HG02981 (cell line): ENCODE results near the gene TMEM221.

Experiments
- ATAC-seq: cut with Tn5 transposase; IDR thresholded peaks from one replicate; pipeline ENCODE4 v1.9.1; 2021; ENCODE audit warnings: mild to moderate bottlenecking, moderate library complexity; ENCODE audit not compliant: unreplicated experiment

TMEM221 gene

DNA sequence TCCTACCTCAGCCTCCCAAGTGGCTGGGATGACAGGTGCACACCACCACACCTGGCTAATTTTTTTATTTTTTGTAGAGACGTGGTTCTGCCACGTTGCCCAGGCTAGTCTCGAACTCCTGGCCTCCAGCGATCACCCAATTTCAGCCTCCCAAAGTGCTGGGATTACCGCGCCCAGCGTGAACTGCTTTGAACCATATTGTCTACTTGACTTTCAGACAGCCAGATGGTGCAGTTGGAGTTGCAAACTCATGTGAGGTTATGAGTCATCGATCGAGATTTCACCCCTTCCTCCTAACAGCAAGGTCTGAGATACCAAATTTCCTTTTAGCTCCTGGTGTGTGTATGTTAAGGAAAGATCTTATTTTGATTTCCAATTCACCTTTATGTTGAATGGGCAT lies 24.6 kb upstream of the TMEM221 start:
- no peak for ATAC-seq

DNA sequence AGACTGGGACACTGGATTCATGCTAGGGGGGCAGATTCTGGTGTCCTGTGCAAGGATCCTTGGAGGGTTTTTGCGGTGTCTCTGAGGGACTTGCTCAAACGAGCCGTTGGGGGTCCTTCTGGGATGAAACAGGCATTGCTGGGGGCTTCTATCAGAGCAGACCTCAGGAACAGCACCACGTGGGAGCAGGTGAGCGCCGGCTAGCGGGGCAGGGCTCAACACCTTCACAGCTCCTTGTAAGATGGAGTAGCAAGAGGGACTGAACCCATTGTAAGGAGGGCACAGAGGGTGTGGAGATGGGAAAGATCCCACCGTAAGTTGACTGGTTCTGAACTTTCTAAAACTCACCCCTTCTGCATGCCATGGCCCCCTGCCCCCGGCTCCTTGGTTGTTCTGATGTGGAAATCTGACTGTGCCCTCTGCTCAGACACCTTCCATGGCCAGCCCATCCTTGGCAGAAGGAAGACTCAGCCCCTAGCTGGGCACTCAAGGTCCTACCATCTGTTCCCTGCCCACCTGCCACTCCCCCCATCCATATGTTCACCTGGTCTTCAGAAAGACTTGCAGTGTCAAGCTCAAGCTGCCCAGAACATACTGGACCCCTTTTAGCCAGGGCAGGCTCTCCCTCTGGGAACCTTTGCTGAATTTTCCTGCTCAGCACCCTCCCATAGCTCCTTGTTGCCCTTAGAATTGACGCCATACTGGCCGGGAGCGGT lies 23.1 kb upstream of the TMEM221 start:
- no peak for ATAC-seq

DNA sequence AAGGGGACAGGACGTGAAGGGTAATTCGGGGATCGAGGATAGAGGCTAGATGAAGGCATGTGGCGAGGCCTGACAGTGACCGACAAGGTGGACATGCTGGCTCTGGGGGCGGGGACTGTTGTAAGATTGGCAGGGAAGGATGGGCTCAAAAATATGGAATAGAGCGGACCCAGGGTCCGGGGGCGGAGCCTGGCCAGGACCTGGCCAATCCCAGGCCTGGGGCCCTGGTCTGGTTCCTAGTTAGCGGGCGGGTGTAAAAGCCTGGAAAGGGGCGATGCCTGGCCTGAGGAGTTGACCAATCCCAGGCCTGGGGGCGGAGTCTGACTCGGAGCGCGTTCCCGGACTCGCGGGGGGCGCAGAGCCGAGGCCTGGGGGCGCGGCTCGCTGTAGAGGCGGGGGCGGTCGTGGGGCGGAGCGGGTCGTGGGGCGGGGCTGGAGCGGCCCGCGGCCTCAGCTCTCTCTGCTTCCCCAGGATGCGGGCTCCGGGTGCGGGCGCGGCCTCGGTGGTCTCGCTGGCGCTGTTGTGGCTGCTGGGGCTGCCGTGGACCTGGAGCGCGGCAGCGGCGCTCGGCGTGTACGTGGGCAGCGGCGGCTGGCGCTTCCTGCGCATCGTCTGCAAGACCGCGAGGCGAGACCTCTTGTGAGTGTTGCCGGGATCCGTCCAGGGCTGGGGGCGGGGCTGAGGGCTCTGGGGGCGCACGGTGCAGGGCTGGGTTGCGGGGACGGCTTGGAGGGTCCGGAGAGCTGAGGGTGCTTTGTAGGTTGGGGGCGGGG lies 21.8 kb upstream of the TMEM221 start, which contains the start of gene SLC27A1:
Gene SLC27A1 (plus strand): TSS at position 457 of the 774 bp plus-strand sequence. CDS start 17 bp downstream, at position 474.
- peak; percentile 82 for ATAC-seq

DNA sequence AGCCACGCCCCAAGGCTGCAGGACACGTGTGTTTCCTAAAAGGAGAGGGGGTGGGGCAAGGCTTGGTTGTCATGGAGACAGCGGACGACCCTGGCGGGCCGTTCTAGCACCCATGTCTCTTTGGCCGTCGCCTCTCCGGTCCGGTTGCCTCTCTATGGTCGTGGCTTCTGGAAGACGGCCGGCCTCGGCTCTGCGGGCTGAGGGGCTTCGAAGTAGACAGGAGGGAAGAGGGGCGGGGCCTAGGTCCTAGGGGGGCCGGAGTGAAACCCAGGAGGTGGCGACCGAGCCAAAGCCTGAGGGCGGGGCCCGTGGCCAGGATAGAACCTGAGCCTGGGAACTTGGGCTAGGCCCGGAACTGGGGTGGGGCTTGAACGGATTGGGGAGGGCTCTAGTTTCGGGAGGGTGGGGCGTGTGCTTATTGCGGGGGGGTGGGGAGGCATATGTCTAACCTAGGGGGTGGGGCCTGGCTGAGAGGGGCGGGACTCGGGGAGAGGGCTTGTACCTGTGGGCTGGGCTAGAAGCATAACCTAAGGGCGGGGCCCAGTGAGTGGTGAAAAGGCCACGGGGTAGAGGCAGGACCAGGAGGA lies 21.1 kb upstream of the TMEM221 start:
- ATAC-seq, result peak; percentile 40

DNA sequence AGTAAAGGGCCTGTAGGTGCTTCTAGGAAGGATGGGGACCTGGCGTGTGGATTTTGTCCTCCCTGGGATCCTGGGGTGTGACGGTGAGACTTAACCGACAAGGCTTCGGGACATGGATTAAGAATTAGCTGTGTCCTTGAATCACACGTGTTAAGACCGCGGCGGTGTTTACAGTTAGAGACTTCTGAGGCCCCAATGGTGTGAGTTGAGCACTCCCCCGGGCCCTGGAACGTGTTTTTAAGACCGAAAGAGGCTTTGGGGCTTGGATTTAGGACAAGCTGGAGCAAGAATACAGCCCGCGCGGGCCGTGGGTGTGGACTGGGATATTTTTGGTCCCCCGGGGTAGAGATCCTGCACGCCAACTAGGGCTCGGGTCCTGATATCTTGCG lies 20.6 kb upstream of the TMEM221 start:
- ATAC-seq, result no peak

DNA sequence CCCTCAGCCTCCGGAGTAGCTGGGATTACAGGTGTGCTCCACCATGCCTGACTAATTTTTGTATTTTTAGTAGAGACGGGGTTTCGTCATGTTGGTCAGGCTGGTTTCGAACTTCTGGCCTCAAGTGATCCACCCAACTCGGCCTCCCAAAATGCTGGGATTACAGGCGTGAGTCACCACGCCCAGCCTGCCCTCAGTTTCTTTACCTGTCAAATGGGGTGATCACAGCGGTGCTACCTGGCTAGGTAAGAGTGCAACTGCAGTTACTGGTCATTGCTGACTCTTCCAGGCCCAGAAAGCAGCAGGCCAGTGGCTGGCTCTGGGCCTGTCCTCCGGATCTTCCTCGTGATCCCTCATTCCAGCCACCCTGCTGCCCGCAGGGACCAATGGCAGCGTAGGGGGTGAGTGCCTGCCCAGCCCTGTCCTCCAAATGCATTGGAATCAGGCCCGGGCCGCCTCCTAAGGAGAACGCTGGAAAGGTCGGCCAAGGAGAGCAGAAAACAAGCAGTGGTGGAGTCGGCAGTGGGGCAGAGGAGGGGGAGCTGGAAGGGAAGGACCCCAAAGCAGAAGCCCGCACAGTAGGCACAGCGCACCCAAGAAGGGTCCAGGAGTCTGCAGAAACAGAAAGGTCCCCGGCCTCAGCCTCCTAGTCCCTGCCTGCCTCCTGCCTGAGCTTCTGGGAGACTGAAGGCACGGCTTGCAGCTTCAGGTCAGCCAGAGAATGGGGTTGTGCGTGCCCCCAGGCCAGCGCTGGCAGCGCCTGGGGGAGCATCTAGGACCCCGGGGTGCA lies 20.0 kb upstream of the TMEM221 start:
- no peak for ATAC-seq

DNA sequence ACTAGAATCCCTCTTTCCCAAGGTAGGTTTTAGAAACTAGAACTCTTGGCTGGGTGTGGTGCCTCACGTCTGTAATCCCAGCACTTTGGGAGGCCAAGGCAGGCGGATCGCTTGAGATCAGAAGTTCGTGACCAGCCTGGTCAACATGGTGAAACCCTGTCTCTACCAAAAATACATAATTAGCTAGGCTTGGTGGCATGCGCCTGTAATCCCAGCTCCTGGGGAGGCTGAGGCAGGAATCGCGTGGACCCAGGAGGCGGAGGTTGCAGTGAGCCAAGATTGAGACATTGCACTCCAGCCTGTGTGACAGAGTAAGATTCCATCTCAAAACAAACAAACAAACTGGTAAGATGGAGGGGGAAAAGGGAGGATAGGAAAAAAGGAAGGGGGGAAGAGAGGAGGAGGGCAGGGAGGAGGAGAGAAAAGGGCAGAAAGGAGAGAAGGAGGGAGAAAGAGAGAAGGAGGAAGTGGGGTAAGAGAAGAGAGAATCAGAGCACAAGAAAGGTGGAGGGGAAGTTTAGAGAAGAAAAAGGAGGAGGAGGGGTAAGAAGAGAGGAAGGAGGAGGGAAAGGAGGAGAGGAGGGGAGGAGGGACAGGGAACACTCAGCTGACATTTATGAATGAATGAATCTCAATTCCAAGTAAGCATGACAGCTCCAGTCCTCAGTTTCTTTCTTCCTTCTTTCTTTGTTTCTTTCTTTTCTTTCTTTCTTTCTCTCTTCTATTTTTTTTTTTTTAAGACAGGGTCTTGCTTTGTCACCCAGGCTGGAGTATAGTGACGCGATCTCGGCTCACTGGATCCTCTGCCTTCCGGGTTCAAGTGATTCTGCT lies 19.2 kb upstream of the TMEM221 start:
- no peak for ATAC-seq

DNA sequence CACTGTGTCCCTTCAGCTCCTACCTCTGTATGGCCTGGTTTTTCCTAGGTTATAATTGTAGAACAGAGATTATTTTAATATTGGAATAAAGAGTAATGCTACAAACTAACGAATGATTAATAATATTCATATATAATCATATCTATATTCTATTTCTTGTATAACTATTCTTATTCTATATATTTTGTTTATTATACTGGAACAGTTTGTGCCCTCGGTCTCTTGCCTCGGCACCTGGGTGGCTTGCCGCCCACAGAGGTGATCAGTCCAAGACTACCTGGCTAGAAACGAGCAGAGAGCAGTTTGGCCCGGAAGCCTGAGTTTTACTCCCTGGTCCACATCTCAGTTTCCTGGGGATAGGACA lies 18.0 kb upstream of the TMEM221 start:
- no peak for ATAC-seq

DNA sequence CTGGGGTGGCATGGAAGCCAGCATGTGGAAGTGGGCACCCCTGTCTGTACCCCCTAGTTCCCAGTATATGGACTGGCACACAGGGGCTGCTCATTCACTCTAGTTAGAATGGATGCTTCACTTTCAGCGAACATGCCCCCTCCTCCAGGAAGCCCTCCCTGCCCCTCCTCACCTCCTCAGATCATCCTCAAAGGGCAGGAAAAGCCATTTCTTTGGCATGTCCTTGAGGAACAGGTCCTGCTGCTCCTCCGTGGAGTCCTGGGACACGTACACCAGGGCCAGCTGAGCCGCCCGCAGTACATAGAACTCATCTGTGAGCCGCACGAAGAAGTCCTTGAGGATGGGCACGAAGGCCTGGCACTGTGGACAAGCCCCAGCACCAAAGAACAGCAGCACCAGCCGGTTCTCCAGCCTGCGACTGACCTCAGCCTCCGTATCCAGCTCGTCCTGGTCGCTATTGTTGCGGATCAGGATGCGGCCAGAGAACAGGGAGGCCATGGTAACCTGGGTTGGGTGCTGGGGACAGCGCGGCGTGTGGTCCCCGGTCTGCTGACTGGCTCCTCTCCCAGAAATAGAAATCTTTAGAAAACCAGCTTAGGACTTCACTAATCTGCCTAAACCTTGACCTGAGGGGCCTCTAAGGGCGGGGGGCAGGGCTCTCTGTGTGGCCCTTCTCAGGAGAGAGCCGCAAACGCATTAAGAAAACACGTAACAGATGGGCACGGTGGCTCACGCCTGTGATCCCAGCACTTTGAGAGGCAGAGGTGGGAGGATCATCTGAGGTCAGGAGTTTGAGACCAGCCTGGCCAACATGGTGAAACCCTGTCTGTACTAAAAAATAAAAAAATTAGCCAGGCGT lies 12.1 kb upstream of the TMEM221 start, which contains the start of gene NXNL1:
Gene NXNL1 (minus strand): TSS at position 555 of the 859 bp plus-strand sequence. CDS start 57 bp downstream, at position 498.
- no peak for ATAC-seq

DNA sequence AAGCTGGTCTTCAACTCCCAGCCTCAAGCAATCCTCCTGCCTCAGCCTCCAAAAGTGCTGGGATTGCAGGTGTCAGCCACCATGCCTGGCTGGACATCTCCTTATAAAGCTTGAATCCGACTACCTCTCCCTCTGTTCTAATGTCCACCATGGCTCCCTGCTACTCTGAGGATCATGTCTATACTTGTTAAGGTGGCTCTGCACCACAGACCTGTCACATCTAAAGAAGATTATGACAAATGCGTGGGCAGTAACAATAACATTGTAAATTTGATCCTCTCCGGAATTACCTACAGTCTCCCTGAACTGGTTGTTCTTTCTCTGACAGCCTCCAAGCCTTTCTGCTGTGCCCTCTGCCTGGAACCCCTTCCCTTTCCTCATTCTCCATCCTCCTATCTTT lies 10.5 kb upstream of the TMEM221 start:
- no peak for ATAC-seq

DNA sequence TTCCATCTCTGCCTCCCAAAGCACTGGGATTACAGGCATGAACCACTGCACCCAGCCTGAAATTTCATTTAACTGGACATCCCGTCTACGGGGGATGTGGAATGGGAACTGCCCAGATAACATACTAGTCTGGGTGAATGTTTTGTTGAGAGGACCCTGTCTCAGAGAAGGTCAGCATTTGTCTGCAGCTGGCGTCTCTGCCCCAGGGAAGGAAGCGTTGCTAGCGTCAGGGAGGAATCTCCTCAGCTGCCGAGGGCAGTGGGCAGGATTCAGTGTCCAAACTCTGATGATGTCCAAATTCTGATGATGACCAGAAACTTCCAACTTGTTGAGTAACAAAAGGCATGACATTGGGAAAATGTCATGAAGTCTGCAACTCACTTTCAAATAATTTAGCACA lies 9.1 kb upstream of the TMEM221 start:
- ATAC-seq, result no peak

DNA sequence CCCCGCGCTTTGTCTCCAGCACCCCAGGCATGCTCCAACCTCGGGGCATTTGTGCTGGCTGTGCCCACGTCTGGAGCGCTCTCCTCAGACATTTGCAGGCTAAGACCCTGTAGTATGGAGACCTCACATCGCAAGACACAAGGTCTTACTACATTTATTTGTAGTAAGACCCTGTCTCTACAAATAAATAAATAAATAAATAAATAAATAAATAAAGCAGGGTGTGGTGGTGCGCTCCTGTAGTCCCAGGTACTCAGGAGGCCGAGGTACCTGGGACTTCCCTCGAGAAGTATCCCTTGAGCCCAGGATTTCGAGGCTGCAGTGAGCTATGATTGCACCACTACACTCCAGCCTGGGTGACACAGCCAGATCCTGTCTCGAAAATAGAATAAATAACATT lies 7.7 kb upstream of the TMEM221 start:
- no peak for ATAC-seq

DNA sequence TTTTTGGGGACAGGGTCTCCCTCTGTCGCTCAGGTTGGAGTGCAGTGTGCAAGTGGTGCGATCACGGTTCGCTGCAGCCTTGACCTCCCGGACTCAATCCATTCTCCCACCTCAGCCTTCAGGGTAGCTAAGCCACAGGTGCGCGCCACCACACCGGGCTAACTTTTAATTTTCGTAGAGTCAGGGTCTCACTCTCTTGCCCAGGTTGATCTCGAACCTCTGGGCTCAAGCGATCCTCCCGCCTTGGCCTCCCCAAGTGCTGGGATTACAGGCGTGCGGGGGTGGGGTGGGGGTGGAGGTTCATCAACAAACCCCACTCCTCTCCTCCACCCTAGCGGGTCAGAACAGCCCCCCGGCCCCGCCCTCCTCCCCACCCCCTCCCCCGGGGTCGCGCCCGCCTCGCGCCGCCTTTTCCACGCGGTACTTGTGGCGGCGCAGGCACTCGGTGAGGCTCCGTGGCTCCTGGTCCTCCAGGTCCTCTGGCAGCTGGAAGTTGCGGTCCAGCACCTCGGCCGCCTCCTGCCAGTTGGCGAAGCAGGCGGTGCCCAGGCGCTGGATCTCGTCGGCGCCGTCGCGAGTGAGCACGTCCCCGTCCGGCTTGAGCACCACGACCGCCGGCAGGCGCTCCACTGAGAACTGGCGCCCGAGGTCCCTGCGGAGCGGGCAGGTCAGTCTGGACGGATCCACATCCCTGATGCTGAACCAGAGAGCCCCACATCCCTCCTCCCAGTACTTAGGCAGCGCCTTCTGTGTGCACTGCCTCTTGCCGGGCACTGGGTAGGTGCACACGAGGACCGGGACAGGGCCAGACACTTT lies 7.0 kb upstream of the TMEM221 start:
- ATAC-seq, result no peak

DNA sequence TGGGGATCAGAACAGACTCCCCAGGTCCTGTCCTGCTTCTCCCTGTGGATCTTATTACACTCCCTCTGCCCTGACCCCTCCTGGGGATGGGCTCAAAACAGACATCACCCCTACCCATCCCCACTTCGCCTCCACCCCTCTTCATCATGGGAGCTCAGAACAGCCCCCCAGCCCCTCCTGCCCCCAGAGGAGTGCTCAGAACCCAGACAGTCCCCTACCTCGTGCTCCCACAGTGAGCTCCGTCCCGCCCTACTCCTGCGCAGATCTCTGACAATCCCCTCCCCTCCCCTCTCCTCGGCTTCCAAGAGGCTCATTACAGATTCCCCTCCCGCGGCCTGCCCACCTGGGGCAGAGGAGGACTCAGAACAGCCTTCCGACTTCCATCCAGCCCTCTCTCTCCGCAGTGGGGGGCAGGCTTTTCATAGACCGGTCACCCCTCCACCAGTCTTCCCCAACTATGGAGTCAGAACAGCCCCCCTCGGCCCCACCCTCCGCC lies 6.2 kb upstream of the TMEM221 start:
- no peak for ATAC-seq

DNA sequence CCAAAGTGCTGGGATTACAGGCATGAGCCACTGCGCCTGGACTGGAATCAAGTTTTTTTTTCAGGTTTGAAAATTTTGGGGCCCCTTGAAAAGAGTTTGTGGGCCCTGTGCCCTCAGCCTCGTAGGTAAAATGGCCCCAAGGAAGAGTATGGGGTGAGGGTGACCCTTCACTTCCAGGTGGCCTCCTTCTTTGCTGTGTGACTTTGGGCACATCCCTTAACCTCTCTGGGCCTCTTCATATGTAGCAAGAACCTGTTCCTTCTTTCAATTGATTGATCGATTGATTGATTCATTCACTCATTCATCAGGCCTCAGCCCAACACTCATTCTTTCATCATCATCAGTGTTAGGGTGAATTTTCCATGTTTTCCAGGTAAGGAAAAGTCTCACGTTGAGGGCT lies 3.4 kb upstream of the TMEM221 start:
- no peak for ATAC-seq

DNA sequence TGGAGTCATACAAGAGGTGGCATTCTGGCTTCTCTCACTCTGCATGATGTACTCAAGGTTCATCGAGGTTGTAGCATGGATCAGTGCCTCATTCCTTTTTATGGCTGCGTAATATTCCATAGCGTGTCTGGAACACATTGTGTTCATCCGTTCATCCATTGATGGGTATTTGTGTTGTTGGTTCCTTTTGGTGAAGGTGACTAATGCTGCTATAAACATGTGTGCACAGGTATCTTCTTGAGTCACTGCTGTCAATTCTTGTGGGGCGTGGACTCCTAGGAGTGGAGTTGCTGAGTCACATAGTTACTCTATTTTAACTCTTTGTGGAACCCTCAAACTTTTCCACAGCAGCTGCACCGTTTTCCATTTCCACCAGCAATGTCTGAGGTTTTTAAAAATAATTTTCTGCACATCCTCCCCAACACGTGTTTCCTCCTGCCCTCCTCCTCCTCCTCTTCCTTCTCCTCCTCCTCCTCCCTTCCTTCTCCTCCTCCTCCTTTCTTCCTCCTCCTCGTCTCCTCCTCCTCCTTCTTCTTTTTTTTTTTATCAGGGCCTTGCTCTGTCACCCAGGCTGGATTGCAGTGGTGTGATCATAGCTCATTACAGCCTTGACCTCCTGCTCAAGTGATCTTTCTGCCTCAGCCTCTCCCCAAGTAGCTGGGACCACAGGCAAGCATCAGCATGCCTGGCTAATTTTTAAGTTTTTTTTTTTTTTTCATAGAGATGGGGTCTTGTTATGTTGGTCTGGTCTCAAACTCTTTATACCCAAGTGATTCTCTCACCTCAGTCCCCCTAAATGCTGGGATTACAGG lies 2.0 kb upstream of the TMEM221 start:
- no peak for ATAC-seq

DNA sequence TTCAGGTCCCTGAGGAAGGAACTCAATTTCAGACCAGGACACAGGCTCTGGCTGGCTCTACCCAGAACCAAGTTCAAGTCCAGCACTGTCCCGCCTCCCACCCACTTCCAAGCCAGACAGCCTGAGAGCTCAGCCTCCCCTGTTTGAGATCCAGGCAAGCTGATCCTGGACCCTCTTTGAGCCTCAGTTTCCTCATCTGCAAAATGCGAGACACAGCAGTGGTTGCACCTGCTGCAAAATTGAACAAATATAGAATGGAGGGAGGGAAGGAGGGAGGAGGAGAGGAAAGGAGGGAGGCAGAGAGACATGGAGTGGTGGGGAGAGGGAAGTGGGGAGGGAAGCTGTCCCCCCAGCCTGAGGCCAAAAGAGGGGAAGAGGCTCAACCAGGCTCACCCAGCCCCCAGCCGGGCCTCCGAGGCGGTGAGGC lies 751 bp downstream of the TMEM221 start:
- ATAC-seq, result no peak
